Measurements from ENCODE around the gene ALDH1B1.

- TF ChIP-seq EP300 (IDR thresholded peaks at IDR 0.05) (no peak), CTCF (IDR thresholded peaks at IDR 0.05) (no peak), POLR2A (IDR thresholded peaks at IDR 0.05) (no peak)
These were observed 47.4 kb downstream of the ALDH1B1 start for GRCh38 chr9:38439916-38440301.

Measured in tibial nerve (tissue), 4 donors.